HepG2 (cell line): Measurements from ENCODE around the gene AIP. TPM values are rescaled to one million over a fixed set of nuclear protein-coding genes. Genes with fewer than 3 reads are reported as not detected.

Experiments
- ARID5B ChIP-seq: IDR thresholded peaks from 2 replicates; pipeline ENCODE4 v1.4.0; 2020; ENCODE audit warnings: mild to moderate bottlenecking, missing genetic modification reagents
- EZH2 ChIP-seq: conservative IDR thresholded peaks from 2 replicates; pipeline ENCODE4 v1.6.1; 2012; ENCODE audit warnings: mild to moderate bottlenecking, low read depth, low read length, moderate library complexity
- HHEX ChIP-seq: IDR thresholded peaks from 2 replicates; pipeline ENCODE4 v1.6.1; 2016; ENCODE audit warnings: control low read depth
- HIVEP1 ChIP-seq: sonication (generic); formaldehyde crosslinking; IDR thresholded peaks from 2 replicates; pipeline ENCODE4 v1.4.0; 2020; ENCODE audit warnings: mild to moderate bottlenecking, missing genetic modification reagents
- HNF4A ChIP-seq: sonication (generic); formaldehyde crosslinking; IDR thresholded peaks from 2 replicates; pipeline ENCODE4 v1.4.0; 2020; ENCODE audit warnings: missing genetic modification reagents
- MYPOP ChIP-seq: sonication (generic); formaldehyde crosslinking; IDR thresholded peaks from 2 replicates; pipeline ENCODE4 v1.8.1; 2023; ENCODE audit warnings: mild to moderate bottlenecking, moderate library complexity, missing genetic modification reagents
- POGK ChIP-seq: sonication (generic); formaldehyde crosslinking; conservative IDR thresholded peaks from 2 replicates; pipeline ENCODE4 v1.8.0; 2022; ENCODE audit warnings: mild to moderate bottlenecking, moderate library complexity, missing genetic modification reagents
- RAD21 ChIP-seq: fragments of 450-650 bp; formaldehyde crosslinking; IDR thresholded peaks from 2 replicates; pipeline ENCODE4 v1.5.0; 2020; ENCODE audit warnings: mild to moderate bottlenecking
- REL ChIP-seq: sonication (generic); formaldehyde crosslinking; conservative IDR thresholded peaks from 2 replicates; pipeline ENCODE4 v1.8.0; 2022; ENCODE audit warnings: mild to moderate bottlenecking, missing genetic modification reagents, moderate library complexity
- TEAD3 ChIP-seq: optimal IDR thresholded peaks from 2 replicates; pipeline ENCODE3; 2016; ENCODE audit warnings: borderline replicate concordance
- ZNF18 ChIP-seq: sonication (generic); formaldehyde crosslinking; IDR thresholded peaks from 2 replicates; pipeline ENCODE4 v1.8.0; 2022; ENCODE audit warnings: mild to moderate bottlenecking, missing genetic modification reagents; ENCODE audit not compliant: insufficient replicate concordance
- ZNF281 ChIP-seq: sonication (generic); formaldehyde crosslinking; IDR thresholded peaks from 2 replicates; pipeline ENCODE4 v1.4.0; 2020; ENCODE audit warnings: missing genetic modification reagents, borderline replicate concordance
- ZNF317 ChIP-seq: sonication (generic); formaldehyde crosslinking; IDR thresholded peaks from 2 replicates; pipeline ENCODE4 v1.5.0; 2020; ENCODE audit warnings: mild to moderate bottlenecking, missing genetic modification reagents
- ZNF619 ChIP-seq: sonication (generic); formaldehyde crosslinking; IDR thresholded peaks from 2 replicates; pipeline ENCODE4 v1.4.0; 2020; ENCODE audit warnings: mild to moderate bottlenecking, missing genetic modification reagents
- ZNF768 ChIP-seq: sonication (generic); formaldehyde crosslinking; IDR thresholded peaks from 2 replicates; pipeline ENCODE4 v1.4.0; 2020; ENCODE audit warnings: missing genetic modification reagents
- polyA plus RNA-seq, 8 experiments: library from polyadenylated mRNA; depleted of rRNA in 3 of 8; stranded (reverse) in 7 of 8; unstranded in 1 of 8; fragments of >200 nt; fragmentation: Illumina TruSeq in 4 of 8; extraction: Trizol in 4 of 8; gene quantifications; 2 replicates each; pipeline versions ENCODE4 v1.2.1 to v1.2.3, GENCODE V29; 2011 to 2016; ENCODE audit warnings: low read depth in 4 of 8, missing spikeins in 1 of 8, mixed read lengths in 1 of 8; ENCODE audit not compliant: insufficient read depth in 1 of 8
- total RNA-seq, 5 experiments: library from RNA; depleted of rRNA; stranded (reverse); fragments of >200 nt; fragmentation: Illumina TruSeq; extraction: Trizol; gene quantifications; 2 replicates each; pipeline ENCODE4 v1.2.3, GENCODE V29; 2016; ENCODE audit warnings: low read depth in 1 of 5

Gene AIP
- total and polyA plus RNA-seq, 2 of the 13 experiments (the other 11 are each of a cell fraction or from before 2014, with no cell fraction given), result 51.8 to 110 TPM

GRCh38 chr11:67463680-67464410 lies 19.0 kb upstream of the AIP start (continued):
- TF ChIP-seq ARID5B (CRISPR knock-in tag), result peak; percentile 29
- TF ChIP-seq ZNF281 (CRISPR knock-in tag), result peak; percentile 94
- 0 out of 2 replicates have a peak, but pooled peaks have one; percentile 3 for TF ChIP-seq HNF4A (CRISPR knock-in tag)
- TF ChIP-seq ZNF317, result 0 out of 2 replicates have a peak, but pooled peaks have one; percentile 4
- peak; percentile 59; the same call in 1 of the 2 replicates for TF ChIP-seq ZNF619 (CRISPR knock-in tag)
- TF ChIP-seq REL, result no peak
- TF ChIP-seq RAD21 (CRISPR knock-in tag), result 0 out of 2 replicates have a peak, but pooled peaks have one; percentile 5
- peak; percentile 17; the same call in 1 of the 2 replicates for TF ChIP-seq HHEX
- peak; percentile 45 for TF ChIP-seq TEAD3 (CRISPR knock-in tag)
- peak; percentile 81; the same call in 1 of the 2 replicates for TF ChIP-seq MYPOP (CRISPR knock-in tag)
- TF ChIP-seq ZNF768 (CRISPR knock-in tag), result no peak
- no peak for TF ChIP-seq EZH2
- peak; percentile 48; the same call in 1 of the 2 replicates for TF ChIP-seq HIVEP1 (CRISPR knock-in tag)
- 0 out of 2 replicates have a peak, but pooled peaks have one; percentile 8 for TF ChIP-seq POGK (CRISPR knock-in tag)
- peak; percentile 39 for TF ChIP-seq ZNF18 (CRISPR knock-in tag)
